ENCODE results near the gene RGS9. TPM values are rescaled to one million over a fixed set of nuclear protein-coding genes. Genes with fewer than 3 reads are reported as not detected.
"Not testable (repeated sequence)": the region's sequence is repeated elsewhere in the genome, so short reads cannot be mapped to it uniquely, and the experiment has no call there.

Gene RGS9
- total and polyA plus RNA-seq, 2 of the 13 experiments (the other 11 are each of a cell fraction or from before 2014, with no cell fraction given) = 0.44 to 0.74 TPM

DNA sequence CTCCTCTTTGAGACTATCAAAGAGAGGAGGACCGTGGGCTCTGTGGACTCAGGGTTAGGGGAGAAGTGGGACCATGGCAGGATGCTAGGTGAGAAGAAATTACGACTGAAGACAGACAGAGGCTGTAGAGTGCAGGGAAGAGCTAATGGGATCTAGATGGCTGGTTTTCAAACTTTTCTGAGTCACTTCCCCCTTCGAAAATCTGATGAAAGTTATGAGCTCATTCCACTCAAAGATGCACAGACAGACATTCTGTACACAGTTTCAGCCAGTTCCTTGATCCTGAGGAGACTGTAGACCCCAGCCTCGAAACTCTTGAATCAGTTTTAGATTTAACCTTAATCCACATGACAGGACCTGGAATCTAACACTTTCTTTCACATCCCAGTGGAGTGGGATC lies 40.7 kb downstream of the RGS9 start:
- no peak overlapping the region for H3K4me3 ChIP-seq (replicated peaks in 1 of 3; ENCODE audit: insufficient read depth in 1 of 3, low read depth in 2 of 3, low read length in 3 of 3)
- no peaks in the 10 kb centered on the region for H3K79me2 ChIP-seq (ENCODE audit: insufficient read depth, low read length)
- H3K9ac ChIP-seq (ENCODE audit: insufficient read depth, low read depth, low read length) = no peak overlapping the region
- TF ChIP-seq, protein P1, sequence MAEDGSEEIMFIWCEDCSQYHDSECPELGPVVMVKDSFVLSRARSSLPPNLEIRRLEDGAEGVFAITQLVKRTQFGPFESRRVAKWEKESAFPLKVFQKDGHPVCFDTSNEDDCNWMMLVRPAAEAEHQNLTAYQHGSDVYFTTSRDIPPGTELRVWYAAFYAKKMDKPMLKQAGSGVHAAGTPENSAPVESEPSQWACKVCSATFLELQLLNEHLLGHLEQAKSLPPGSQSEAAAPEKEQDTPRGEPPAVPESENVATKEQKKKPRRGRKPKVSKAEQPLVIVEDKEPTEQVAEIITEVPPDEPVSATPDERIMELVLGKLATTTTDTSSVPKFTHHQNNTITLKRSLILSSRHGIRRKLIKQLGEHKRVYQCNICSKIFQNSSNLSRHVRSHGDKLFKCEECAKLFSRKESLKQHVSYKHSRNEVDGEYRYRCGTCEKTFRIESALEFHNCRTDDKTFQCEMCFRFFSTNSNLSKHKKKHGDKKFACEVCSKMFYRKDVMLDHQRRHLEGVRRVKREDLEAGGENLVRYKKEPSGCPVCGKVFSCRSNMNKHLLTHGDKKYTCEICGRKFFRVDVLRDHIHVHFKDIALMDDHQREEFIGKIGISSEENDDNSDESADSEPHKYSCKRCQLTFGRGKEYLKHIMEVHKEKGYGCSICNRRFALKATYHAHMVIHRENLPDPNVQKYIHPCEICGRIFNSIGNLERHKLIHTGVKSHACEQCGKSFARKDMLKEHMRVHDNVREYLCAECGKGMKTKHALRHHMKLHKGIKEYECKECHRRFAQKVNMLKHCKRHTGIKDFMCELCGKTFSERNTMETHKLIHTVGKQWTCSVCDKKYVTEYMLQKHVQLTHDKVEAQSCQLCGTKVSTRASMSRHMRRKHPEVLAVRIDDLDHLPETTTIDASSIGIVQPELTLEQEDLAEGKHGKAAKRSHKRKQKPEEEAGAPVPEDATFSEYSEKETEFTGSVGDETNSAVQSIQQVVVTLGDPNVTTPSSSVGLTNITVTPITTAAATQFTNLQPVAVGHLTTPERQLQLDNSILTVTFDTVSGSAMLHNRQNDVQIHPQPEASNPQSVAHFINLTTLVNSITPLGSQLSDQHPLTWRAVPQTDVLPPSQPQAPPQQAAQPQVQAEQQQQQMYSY (CRISPR knock-in tag; IDR thresholded peaks at IDR 0.05) = no peak
- TF ChIP-seq ISX (CRISPR knock-in tag; conservative IDR thresholded peaks at IDR 0.05) (no peak), HDAC6 (IDR thresholded peaks at IDR 0.05; ENCODE audit: low read depth, low read length) (no peak), ZNF776 (CRISPR knock-in tag; IDR thresholded peaks at IDR 0.05) (no peak), ZBTB20 (CRISPR knock-in tag; IDR thresholded peaks at IDR 0.05; ENCODE audit: borderline replicate concordance, low read depth) (no peak), TCF7L2 (IDR thresholded peaks at IDR 0.05; ENCODE audit: low read depth, low read length) (no peak), MEIS2 (CRISPR knock-in tag; IDR thresholded peaks at IDR 0.05) (no peak), ZFP1 (CRISPR knock-in tag; IDR thresholded peaks at IDR 0.05) (no peak), ELF4 (CRISPR knock-in tag; IDR thresholded peaks at IDR 0.05; ENCODE audit: borderline replicate concordance) (no peak), MAFG (CRISPR knock-in tag; IDR thresholded peaks at IDR 0.05) (no peak), MBNL3 (CRISPR knock-in tag; conservative IDR thresholded peaks at IDR 0.05) (no peak)
- no peaks in the 10 kb centered on the region for H4K20me1 ChIP-seq (ENCODE audit: insufficient read depth, low read length)
- no peaks in the 10 kb centered on the region for H3K36me3 ChIP-seq (replicated peaks in 1 of 2; ENCODE audit: control insufficient read depth in 1 of 2, insufficient read depth in 2 of 2, low read length in 2 of 2)
- no peak overlapping the region for H2AFZ ChIP-seq (ENCODE audit: low read length)
- no peak overlapping the region for H3K27ac ChIP-seq (ENCODE audit: extremely low read length, insufficient read depth, low read length)
- in situ Hi-C loops (cut with HindIII; ENCODE audit: extremely low pct_ligation_motif_present, low pct_unique_long_range_greater_than_20kb) = no loop called here
- no peak for DNase-seq (ENCODE audit: low spot score)
- WGBS (ENCODE audit: low lambda C conversion rate) = 0% methylated on average over 4 of the region's 4 CpGs
- ChIA-PET POLR2A (no interaction called here), CTCF (ENCODE audit: low intra/inter-chr PET ratio, low total read pairs) (no interaction called here)
- peaks cover 0 to 13% of the 10 kb centered on the region in 2 experiments; a peak in 4 of 5 replicates for H3K27me3 ChIP-seq (ENCODE audit: control insufficient read depth in 1 of 2, insufficient read depth in 2 of 2, low read length in 2 of 2)
- no peaks in the 10 kb centered on the region for H3K9me3 ChIP-seq (ENCODE audit: low read length)
- no peak for ATAC-seq
- no peak for FAIRE-seq
- BruUV-seq (replicated peaks) = no TSS peak
- intact Hi-C loops (cut with micrococcal nuclease; ENCODE audit: unreplicated experiment) = no loop called here
- no peaks in the 10 kb centered on the region for H3K4me1 ChIP-seq (ENCODE audit: insufficient read depth, low read length)
- no peak overlapping the region for H3K4me2 ChIP-seq (ENCODE audit: low read depth, low read length)

DNA sequence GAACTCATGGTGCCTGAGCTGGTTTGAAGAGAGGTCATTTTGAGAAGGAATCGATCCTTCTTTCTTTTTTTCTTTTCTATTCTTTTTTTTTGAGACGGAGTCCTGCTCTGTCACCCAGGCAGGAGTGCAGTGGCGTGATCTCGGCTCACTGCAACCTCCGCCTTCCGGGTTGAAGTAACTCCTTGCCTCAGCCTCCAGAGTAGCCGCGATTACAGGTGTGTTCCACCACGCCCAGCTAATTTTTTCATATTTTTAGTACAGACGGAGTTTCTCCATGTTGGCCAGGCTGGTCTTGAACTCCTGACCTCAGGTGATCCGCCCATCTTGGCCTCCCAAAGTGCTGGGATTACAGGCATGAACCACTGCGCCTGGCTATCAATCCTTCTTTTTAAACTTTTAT lies 43.1 kb downstream of the RGS9 start:
- H3K4me1 ChIP-seq (ENCODE audit: insufficient read depth, low read length); H4K20me1 ChIP-seq (ENCODE audit: insufficient read depth, low read length); H3K4me3 ChIP-seq (replicated peaks in 1 of 3; ENCODE audit: insufficient read depth in 1 of 3, low read depth in 2 of 3, low read length in 3 of 3); H3K27ac ChIP-seq (ENCODE audit: extremely low read length, insufficient read depth, low read length); H3K9ac ChIP-seq (ENCODE audit: insufficient read depth, low read depth, low read length); H2AFZ ChIP-seq (ENCODE audit: low read length); ATAC-seq; DNase-seq (ENCODE audit: low spot score); H3K4me2 ChIP-seq (ENCODE audit: low read depth, low read length); BruUV-seq (replicated peaks); H3K9me3 ChIP-seq (ENCODE audit: low read length); in situ Hi-C loops (cut with HindIII; ENCODE audit: extremely low pct_ligation_motif_present, low pct_unique_long_range_greater_than_20kb); intact Hi-C loops (cut with micrococcal nuclease; ENCODE audit: unreplicated experiment); POLR2A ChIA-PET; H3K36me3 ChIP-seq (replicated peaks in 1 of 2; ENCODE audit: control insufficient read depth in 1 of 2, insufficient read depth in 2 of 2, low read length in 2 of 2); H3K79me2 ChIP-seq (ENCODE audit: insufficient read depth, low read length); FAIRE-seq; CTCF ChIA-PET (ENCODE audit: low intra/inter-chr PET ratio, low total read pairs): not testable (repeated sequence)
- WGBS (ENCODE audit: low lambda C conversion rate) = 49% methylated on average over 12 of the region's 12 CpGs
- peaks cover 6 to 27% of the 10 kb centered on the region in 2 experiments; a peak in 4 of 5 replicates for H3K27me3 ChIP-seq (ENCODE audit: control insufficient read depth in 1 of 2, insufficient read depth in 2 of 2, low read length in 2 of 2)

Measured in HepG2 (cell line).